ENCODE results near the gene IFT88. TPM values are rescaled to one million over a fixed set of nuclear protein-coding genes. Genes with fewer than 3 reads are reported as not detected.
A peak's percentile ranks its signal among the peaks of the same experiment; 100 is the strongest.

IFT88 gene
- total and polyA plus RNA-seq, 9 of the 15 experiments (the other 6 are each of a cell fraction or from before 2014, with no cell fraction given) = 8.3 to 13.5 (median 10.0) TPM

- intact Hi-C loops (cut with micrococcal nuclease) = no loop called here
- FAIRE-seq (no peak), ATAC-seq (no peak), DNase-seq (ENCODE audit: extremely low read depth in 1 of 4, low spot score in 3 of 4) (no peak)
- no peak overlapping the region for H3K4me2 ChIP-seq (ENCODE audit: insufficient read depth, low read length)
- in situ Hi-C loops (cut with MboI) = no loop called here
- ChIA-PET POLR2A (interaction anchor here (1.2 kb wide), 1 partner anchor 57 kb away, joined by 3 read pairs; the partner anchor contains the start of gene IFT88), CTCF (ENCODE audit: low intra/inter-chr PET ratio) (no interaction called here)
- no peak overlapping the region for H3K4me3 ChIP-seq
- no peaks in the 10 kb centered on the region for H3K79me2 ChIP-seq (ENCODE audit: control insufficient read depth, insufficient read depth, low read length)
- no peaks in the 10 kb centered on the region for H3K36me3 ChIP-seq (ENCODE audit: control insufficient read depth, insufficient read depth, low read length)
- no peaks in the 10 kb centered on the region for H4K20me1 ChIP-seq (replicated peaks; ENCODE audit: control insufficient read depth, insufficient read depth, low read length)
- H3K9me1 ChIP-seq (ENCODE audit: control insufficient read depth, insufficient read depth, low read length) = no peaks in the 10 kb centered on the region
- H3K27me3 ChIP-seq (ENCODE audit: control insufficient read depth in 2 of 2, insufficient read depth in 2 of 2, low read length in 2 of 2) = no peaks in the 10 kb centered on the region
- H3K27ac ChIP-seq (ENCODE audit: extremely low read depth, low read depth, low read length) = no peak overlapping the region
- TF ChIP-seq BRF2 (IDR thresholded peaks at IDR 0.05; ENCODE audit: borderline replicate concordance, insufficient read depth, insufficient read length) = no peak
- TF ChIP-seq CEBPG (CRISPR knock-in tag; IDR thresholded peaks at IDR 0.05) = no peak
- TF ChIP-seq CEBPG (tag; conservative IDR thresholded peaks at IDR 0.05 in 1 of 2, IDR thresholded peaks at IDR 0.05 in 1 of 2) = no peak
- TF ChIP-seq THRB (CRISPR knock-in tag; conservative IDR thresholded peaks at IDR 0.05) = no peak
- no peak for TF ChIP-seq ATF7 (IDR thresholded peaks at IDR 0.05)
- TF ChIP-seq OTX1 (CRISPR knock-in tag; IDR thresholded peaks at IDR 0.05) = no peak
- peak; percentile 78 for TF ChIP-seq RBM25 (IDR thresholded peaks at IDR 0.05; ENCODE audit: low read depth, low read length, severe bottlenecking)
- TF ChIP-seq ATF3 (IDR thresholded peaks at IDR 0.05) = no peak
- TF ChIP-seq ATF3 (CRISPR knock-in tag; conservative IDR thresholded peaks at IDR 0.05) = no peak
- no peak for TF ChIP-seq ZBTB40 (IDR thresholded peaks at IDR 0.05)
- no peak for TF ChIP-seq ZBTB40 (CRISPR knock-in tag; IDR thresholded peaks at IDR 0.05)
- H3K9me3 ChIP-seq (replicated peaks; ENCODE audit: control insufficient read depth, insufficient read depth, low read depth, low read length) = no peaks in the 10 kb centered on the region
- no peak overlapping the region for H3K9ac ChIP-seq (ENCODE audit: insufficient read depth in 1 of 2, low read depth in 2 of 2, low read length in 2 of 2)
- H3K4me1 ChIP-seq (replicated peaks in 1 of 2; ENCODE audit: control insufficient read depth in 2 of 2, insufficient read depth in 2 of 2, low read length in 2 of 2) = no peaks in the 10 kb centered on the region
- WGBS (ENCODE audit: insufficient coverage, low coverage, missing lambda C conversion rate) = 32% methylated on average over 3 of the region's 3 CpGs
- H2AFZ ChIP-seq (ENCODE audit: low read depth, low read length) = no peak overlapping the region
- BruUV-seq (replicated peaks) = no TSS peak
Observed at GRCh38 chr13:20623000-20623399, 56.0 kb downstream of the IFT88 start.

All from K562 (cell line).